ENCODE data around the gene PTH1R. TPM values are rescaled to one million over a fixed set of nuclear protein-coding genes. Genes with fewer than 3 reads are reported as not detected.

PTH1R gene
- total RNA-seq, 2 donors from 2014 or later = 0.69 to 0.86 TPM

GRCh38 chr3:46854555-46854991, 22.9 kb upstream of the PTH1R start:
- Histone ChIP-seq H3K27ac (no peak overlapping the region), H3K4me1 (no peaks in the 10 kb centered on the region), H3K36me3 (no peaks in the 10 kb centered on the region), H3K9me3 (no peaks in the 10 kb centered on the region), H3K27me3 (no peaks in the 10 kb centered on the region), H3K9ac (ENCODE audit: low read depth in 2 of 2, low read length in 2 of 2) (no peak overlapping the region), H3K4me3 (no peak overlapping the region)
- DNase-seq = no peak
- TF ChIP-seq, protein P1, sequence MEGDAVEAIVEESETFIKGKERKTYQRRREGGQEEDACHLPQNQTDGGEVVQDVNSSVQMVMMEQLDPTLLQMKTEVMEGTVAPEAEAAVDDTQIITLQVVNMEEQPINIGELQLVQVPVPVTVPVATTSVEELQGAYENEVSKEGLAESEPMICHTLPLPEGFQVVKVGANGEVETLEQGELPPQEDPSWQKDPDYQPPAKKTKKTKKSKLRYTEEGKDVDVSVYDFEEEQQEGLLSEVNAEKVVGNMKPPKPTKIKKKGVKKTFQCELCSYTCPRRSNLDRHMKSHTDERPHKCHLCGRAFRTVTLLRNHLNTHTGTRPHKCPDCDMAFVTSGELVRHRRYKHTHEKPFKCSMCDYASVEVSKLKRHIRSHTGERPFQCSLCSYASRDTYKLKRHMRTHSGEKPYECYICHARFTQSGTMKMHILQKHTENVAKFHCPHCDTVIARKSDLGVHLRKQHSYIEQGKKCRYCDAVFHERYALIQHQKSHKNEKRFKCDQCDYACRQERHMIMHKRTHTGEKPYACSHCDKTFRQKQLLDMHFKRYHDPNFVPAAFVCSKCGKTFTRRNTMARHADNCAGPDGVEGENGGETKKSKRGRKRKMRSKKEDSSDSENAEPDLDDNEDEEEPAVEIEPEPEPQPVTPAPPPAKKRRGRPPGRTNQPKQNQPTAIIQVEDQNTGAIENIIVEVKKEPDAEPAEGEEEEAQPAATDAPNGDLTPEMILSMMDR (IDR thresholded peaks at IDR 0.05) = no peak
- intact Hi-C loops (cut with DNase I) = no loop called here

GRCh38 chr3:46856576-46857471, 20.7 kb upstream of the PTH1R start:
- Histone ChIP-seq H3K4me1 (no peaks in the 10 kb centered on the region), H3K36me3 (no peaks in the 10 kb centered on the region), H3K9me3 (no peaks in the 10 kb centered on the region), H3K9ac (ENCODE audit: low read depth in 2 of 2, low read length in 2 of 2) (no peak overlapping the region), H3K27ac (no peak overlapping the region), H3K27me3 (no peaks in the 10 kb centered on the region), H3K4me3 (no peak overlapping the region)
- no peak for DNase-seq
- intact Hi-C loops (cut with DNase I) = no loop called here
- TF ChIP-seq, protein P1 (IDR thresholded peaks at IDR 0.05) = no peak

DNA sequence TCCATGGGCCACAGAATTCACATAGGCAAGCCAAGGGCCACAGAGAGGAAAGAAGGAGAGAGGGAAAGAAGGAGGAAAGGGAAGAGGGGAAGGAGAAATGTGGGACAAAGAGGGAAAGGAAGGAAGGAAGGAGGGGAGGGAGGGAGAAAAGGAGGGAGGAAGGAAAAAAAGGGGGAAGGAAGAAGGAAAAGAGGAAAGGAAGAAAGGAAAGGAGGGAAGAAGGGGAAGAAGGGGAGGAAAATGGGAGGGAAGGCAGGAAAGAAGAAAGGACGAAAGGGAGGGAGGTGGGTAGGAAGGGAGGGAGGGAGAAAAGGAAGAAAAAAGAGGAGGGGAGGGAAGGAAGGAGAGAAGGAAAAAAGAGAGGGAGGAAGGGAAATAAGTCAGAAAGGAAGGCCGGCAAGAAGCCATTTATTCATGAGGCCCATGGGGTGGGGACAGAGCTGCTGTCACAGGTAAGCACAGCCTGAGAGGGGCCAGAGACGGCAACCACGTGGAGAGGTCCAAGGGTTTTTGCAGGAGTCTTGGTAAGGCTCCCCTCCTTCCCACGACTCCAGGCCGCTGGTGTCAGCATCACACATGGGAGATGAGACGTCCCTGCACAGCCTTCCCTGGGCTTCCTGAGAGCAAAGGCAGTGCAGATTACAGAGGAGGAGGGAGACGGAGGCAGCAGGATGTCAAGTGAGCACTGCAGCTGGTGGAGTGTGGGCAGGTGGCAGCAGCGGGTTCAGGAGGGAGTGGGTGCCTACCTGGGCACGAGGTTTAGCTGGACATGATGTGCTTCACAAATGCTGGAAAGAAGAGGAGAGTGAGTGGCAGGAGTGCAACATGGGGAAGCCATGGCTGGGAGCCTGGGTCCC, 19.8 kb upstream of the PTH1R start:
- H3K36me3 ChIP-seq = no peaks in the 10 kb centered on the region
- intact Hi-C loops (cut with DNase I) = no loop called here
- no peak for DNase-seq
- no peak overlapping the region for H3K27ac ChIP-seq
- no peaks in the 10 kb centered on the region for H3K27me3 ChIP-seq
- H3K4me1 ChIP-seq = no peaks in the 10 kb centered on the region
- H3K4me3 ChIP-seq = no peak overlapping the region
- H3K9ac ChIP-seq (ENCODE audit: low read depth in 2 of 2, low read length in 2 of 2) = no peak overlapping the region
- H3K9me3 ChIP-seq = no peaks in the 10 kb centered on the region
- TF ChIP-seq, protein P1 (IDR thresholded peaks at IDR 0.05) = no peak

GRCh38 chr3:46858456-46858855, 19.1 kb upstream of the PTH1R start:
- H3K9ac ChIP-seq (ENCODE audit: low read depth in 2 of 2, low read length in 2 of 2) = no peak overlapping the region
- no peaks in the 10 kb centered on the region for H3K36me3 ChIP-seq
- H3K9me3 ChIP-seq = no peaks in the 10 kb centered on the region
- no peak for DNase-seq
- H3K27me3 ChIP-seq = no peaks in the 10 kb centered on the region
- no peak overlapping the region for H3K27ac ChIP-seq
- no peak overlapping the region for H3K4me3 ChIP-seq
- intact Hi-C loops (cut with DNase I) = no loop called here
- H3K4me1 ChIP-seq = no peaks in the 10 kb centered on the region
- TF ChIP-seq, protein P1 (IDR thresholded peaks at IDR 0.05) = no peak

DNA sequence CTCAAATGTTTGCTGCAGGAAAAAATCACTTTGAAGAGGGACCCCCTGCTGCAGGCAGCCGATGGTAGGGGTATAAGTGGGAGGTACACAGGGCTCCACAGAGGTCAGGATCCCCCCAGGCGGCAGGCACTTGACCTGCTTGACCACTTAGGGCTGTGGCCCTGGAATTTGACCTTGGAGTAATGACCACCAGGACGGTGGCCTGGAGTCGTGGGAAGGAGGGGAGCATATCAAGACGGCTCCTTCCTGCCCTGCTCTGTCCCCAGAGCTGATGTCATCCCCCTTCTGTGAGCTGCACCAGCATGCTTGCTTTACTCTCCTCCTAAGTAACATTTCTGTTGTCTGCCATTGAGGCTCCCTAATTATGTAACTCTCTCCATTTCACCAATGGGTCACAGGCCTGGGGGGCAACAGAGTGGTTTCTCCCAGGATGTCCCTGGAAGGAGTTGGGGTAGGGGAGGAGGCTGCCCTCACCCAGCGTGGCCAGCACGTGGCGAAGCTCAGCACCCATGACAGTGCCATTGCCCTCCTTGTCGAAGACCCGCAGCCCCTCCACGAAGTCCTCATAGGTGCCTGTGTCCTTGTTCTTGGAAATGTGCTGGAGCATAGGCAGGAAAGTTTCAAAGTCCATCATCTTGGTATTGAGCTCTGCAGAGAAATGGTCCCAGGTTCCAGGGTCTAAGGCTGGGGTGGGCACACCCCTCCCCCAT, 18.4 kb upstream of the PTH1R start:
- no peaks in the 10 kb centered on the region for H3K4me1 ChIP-seq
- TF ChIP-seq, protein P1 (IDR thresholded peaks at IDR 0.05) = no peak
- H3K9ac ChIP-seq (ENCODE audit: low read depth in 2 of 2, low read length in 2 of 2) = no peak overlapping the region
- no peak overlapping the region for H3K4me3 ChIP-seq
- no peaks in the 10 kb centered on the region for H3K36me3 ChIP-seq
- no peaks in the 10 kb centered on the region for H3K27me3 ChIP-seq
- no peaks in the 10 kb centered on the region for H3K9me3 ChIP-seq
- DNase-seq = no peak
- intact Hi-C loops (cut with DNase I) = no loop called here
- H3K27ac ChIP-seq = no peak overlapping the region

All from colonic mucosa (tissue), 4 donors.